Astrocyte of the cerebellum (primary cell): ENCODE results near the gene SREK1.

Source experiments
- DNase-seq: peaks from one replicate; pipeline ENCODE4 v3.0.0-alpha.2; 2011; ENCODE audit warnings: low read depth
- H3K4me3 ChIP-seq: 2 replicates; pipeline ENCODE4 v1.5.1; 2011; ENCODE audit warnings: mild to moderate bottlenecking, low read depth, low read length, moderate library complexity
- in situ Hi-C: cut with HindIII; loops from 2 replicates; pipeline ENCODE4 v1.10.0; 2017; ENCODE audit warnings: low sequenced_read_pairs
- TF ChIP-seq, protein P1 (sequence below): IDR thresholded peaks from 2 replicates; pipeline ENCODE4 v1.5.1; 2012; ENCODE audit warnings: low read length, low read depth, moderate library complexity, mild to moderate bottlenecking; ENCODE audit errors: missing control alignments

The SREK1 gene

DNA sequence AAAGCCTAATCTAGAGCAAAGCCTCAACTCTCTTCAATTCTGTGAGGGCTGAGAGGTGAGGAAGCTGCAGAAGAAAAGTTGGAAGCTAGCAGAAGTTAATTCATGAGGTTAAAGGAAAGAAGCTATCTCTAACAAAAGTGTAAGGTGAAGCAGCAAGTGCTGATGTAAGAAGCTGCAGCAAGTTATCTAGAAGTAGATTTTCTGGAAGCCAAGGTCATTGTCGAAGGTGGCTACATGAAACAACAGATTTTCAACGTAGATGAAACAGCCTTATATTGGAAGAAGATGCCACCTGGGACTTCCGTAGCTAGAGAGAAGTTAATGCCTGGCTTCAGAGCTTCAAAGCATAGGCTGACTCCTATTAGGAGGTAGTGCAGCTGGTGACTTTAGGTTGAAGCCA, 42.0 kb downstream of the SREK1 start:
- DNase-seq, result no peak
- TF ChIP-seq, protein P1, sequence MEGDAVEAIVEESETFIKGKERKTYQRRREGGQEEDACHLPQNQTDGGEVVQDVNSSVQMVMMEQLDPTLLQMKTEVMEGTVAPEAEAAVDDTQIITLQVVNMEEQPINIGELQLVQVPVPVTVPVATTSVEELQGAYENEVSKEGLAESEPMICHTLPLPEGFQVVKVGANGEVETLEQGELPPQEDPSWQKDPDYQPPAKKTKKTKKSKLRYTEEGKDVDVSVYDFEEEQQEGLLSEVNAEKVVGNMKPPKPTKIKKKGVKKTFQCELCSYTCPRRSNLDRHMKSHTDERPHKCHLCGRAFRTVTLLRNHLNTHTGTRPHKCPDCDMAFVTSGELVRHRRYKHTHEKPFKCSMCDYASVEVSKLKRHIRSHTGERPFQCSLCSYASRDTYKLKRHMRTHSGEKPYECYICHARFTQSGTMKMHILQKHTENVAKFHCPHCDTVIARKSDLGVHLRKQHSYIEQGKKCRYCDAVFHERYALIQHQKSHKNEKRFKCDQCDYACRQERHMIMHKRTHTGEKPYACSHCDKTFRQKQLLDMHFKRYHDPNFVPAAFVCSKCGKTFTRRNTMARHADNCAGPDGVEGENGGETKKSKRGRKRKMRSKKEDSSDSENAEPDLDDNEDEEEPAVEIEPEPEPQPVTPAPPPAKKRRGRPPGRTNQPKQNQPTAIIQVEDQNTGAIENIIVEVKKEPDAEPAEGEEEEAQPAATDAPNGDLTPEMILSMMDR, result no peak
- H3K4me3 ChIP-seq, result no peak overlapping the region
- in situ Hi-C loops, result no loop called here

DNA sequence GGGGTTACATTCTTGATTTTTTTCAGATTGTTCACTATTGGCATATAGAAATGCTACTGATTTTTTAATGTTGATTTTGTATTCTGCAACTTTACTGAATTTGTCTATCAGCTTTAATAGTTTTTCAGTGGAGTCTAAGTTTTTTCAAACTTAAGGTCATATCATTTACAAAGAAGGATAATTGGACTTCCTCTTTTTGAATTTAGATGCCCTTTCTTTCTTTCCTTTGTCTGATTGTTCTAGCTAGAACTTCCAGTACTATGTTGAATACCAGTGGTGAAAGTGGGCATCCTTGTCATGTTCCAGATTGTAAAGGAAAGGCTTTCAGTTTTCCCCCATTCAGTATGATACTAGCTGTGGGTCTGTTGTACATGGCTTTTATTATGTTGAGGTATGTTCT, 49.3 kb downstream of the SREK1 start:
- DNase-seq, result no peak
- no peak overlapping the region for H3K4me3 ChIP-seq
- in situ Hi-C loops, result no loop called here
- TF ChIP-seq, protein P1, result no peak

DNA sequence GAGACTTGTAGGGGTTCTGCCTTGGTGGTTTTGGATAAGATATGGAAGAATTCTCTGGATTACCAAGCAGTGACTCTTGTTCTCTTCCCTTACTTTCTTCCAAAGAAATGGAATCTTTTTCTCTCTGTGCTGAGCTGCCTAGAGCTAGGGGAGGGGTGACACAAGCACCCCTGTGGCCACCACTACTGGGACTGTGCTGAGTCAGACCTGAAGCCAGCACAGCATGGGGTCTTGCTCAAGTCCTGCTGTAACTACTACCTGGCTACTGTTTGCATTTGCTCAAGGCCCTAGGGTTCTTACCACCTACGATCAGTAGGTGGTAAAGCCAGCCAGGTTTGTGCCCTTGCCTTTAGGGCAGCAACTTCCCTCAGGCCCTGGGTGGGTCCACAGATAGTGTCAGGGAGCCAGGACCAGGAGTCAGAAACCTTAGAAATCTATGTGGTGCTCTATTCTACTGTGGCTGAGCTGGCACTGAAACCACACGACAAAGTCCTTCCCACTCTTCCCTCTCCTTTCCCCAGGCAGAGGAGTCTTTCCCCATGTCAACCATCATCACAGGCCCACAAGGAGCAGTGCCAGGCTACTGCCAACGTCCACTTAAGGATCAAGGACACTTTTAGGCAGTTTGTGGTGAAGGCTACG, 53.8 kb downstream of the SREK1 start:
- DNase-seq, result peak; percentile 8
- H3K4me3 ChIP-seq, result no peak overlapping the region
- in situ Hi-C loops, result no loop called here
- TF ChIP-seq, protein P1, result no peak

DNA sequence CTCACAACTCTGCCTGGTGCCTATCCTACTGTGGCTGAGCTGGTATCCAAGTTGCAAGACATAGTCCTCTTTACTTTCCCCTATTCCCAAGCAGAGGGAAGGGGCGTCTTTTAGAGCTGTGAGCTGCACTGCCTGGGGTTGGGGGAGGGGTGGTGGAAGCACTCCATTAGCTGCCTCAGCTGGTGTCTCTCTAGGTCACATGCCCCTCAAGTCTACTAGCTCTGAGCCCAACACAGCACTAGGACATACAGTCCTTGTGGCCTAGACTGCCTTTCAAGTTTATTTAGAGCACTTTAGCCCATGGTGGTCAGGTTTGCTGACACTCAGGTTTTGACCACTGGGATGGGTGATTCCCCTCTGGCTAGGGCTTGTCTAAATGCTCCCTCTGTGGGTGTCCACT, 54.7 kb downstream of the SREK1 start:
- in situ Hi-C loops, result no loop called here
- no peak for DNase-seq
- TF ChIP-seq, protein P1, result no peak
- H3K4me3 ChIP-seq, result no peak overlapping the region

DNA sequence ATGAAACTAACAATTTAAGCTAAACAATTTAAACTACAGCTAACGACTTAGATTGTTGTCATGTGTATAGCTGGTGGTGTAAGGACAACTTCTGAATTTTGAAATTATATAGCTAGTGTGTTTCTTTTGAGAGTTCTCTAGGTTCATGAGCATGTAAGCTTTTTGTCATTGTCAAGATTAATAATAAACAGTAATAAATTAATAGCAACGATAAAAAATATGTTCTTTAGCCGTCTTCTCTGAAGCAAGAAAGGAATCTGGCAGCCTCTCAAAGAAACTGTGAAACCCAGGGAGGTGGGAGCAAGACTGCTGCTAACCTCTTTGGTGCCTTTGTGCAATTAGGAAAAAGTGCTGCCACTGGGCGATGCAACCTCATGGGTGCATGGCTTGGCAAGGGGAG, 59.4 kb downstream of the SREK1 start:
- H3K4me3 ChIP-seq, result no peak overlapping the region
- TF ChIP-seq, protein P1, result no peak
- in situ Hi-C loops, result no loop called here

DNA sequence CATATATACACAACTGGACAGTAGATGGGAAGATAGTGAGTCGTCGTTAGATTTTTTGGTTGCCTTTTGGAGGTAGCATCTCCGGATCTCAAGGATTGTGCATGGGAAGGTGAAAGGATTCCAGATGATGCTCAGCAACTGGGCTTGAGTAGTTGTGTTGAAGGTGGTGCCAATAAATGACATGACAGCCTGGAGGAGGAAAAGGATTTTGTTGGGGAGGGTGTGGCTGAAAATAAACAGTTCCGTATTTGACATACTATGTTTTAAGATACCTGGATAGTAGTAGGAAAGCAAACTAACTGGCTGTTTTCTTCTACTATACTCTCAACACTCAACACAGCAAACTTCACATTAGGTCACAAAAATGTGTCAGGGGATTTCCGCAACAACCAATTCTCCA, 62.4 kb downstream of the SREK1 start:
- in situ Hi-C loops, result no loop called here
- TF ChIP-seq, protein P1, result no peak
- DNase-seq, result no peak
- H3K4me3 ChIP-seq, result no peak overlapping the region

More for the DNA sequence above, 59.4 kb downstream of the SREK1 start:
- no peak for DNase-seq
